ENCODE measurements around the gene PYCARD.
"Not testable (repeated sequence)": the region's sequence is repeated elsewhere in the genome, so short reads cannot be mapped to it uniquely, and the experiment has no call there.

PYCARD gene

GRCh38 chr16:31190818-31191444 lies 11.6 kb downstream of the PYCARD start:
- no peak for DNase-seq (ENCODE audit: low read depth in 2 of 2)

- DNase-seq (ENCODE audit: low read depth in 2 of 2) = no peak
These were observed 12.5 kb downstream of the PYCARD start for GRCh38 chr16:31190061-31190460.

GRCh38 chr16:31189412-31189778 lies 13.2 kb downstream of the PYCARD start:
- no peak for DNase-seq (ENCODE audit: low read depth in 2 of 2)

GRCh38 chr16:31188450-31189411 lies 13.8 kb downstream of the PYCARD start:
- DNase-seq (ENCODE audit: low read depth in 2 of 2) = no peak

GRCh38 chr16:31187808-31188189 lies 14.8 kb downstream of the PYCARD start:
- no peak for DNase-seq (ENCODE audit: low read depth in 2 of 2)

- DNase-seq (ENCODE audit: low read depth in 2 of 2) = no peak
These were observed 15.4 kb downstream of the PYCARD start for GRCh38 chr16:31186930-31187807.

GRCh38 chr16:31186176-31186575 lies 16.4 kb downstream of the PYCARD start:
- DNase-seq (ENCODE audit: low read depth in 2 of 2) = no peak

GRCh38 chr16:31185339-31185738 lies 17.2 kb downstream of the PYCARD start:
- DNase-seq (ENCODE audit: low read depth in 2 of 2) = no peak

GRCh38 chr16:31184888-31185287 lies 17.7 kb downstream of the PYCARD start:
- DNase-seq (ENCODE audit: low read depth in 2 of 2) = no peak

- no peak for DNase-seq (ENCODE audit: low read depth in 2 of 2)
These were observed 18.8 kb downstream of the PYCARD start for GRCh38 chr16:31183432-31184428.

- DNase-seq (ENCODE audit: low read depth in 2 of 2) = no peak
These were observed 20.2 kb downstream of the PYCARD start for GRCh38 chr16:31182391-31182790.

GRCh38 chr16:31181102-31181830 lies 21.3 kb downstream of the PYCARD start:
- DNase-seq (ENCODE audit: low read depth in 2 of 2) = peak in 1 of 2 experiments; percentile 46

- peak; percentile 85 to 86 for DNase-seq (ENCODE audit: low read depth in 2 of 2)
These were observed 22.7 kb downstream of the PYCARD start, which contains the start of gene FUS for GRCh38 chr16:31179747-31180459. Gene FUS, plus strand, starts transcription at chr16:31180139. Its CDS starts 76 bp downstream, at chr16:31180215.

GRCh38 chr16:31179219-31179746 lies 23.3 kb downstream of the PYCARD start:
- no peak for DNase-seq (ENCODE audit: low read depth in 2 of 2)

- DNase-seq (ENCODE audit: low read depth in 2 of 2) = peak in 1 of 2 experiments; percentile 39
These were observed 25.4 kb downstream of the PYCARD start for GRCh38 chr16:31177136-31177535.

GRCh38 chr16:31170048-31170447 lies 32.5 kb downstream of the PYCARD start:
- not testable (repeated sequence) for DNase-seq (ENCODE audit: low read depth in 2 of 2)

- DNase-seq (ENCODE audit: low read depth in 2 of 2) = no peak
These were observed 33.7 kb downstream of the PYCARD start for GRCh38 chr16:31168848-31169247.

- no peak for DNase-seq (ENCODE audit: low read depth in 2 of 2)
These were observed 35.2 kb downstream of the PYCARD start for GRCh38 chr16:31167315-31167714.

GRCh38 chr16:31157136-31157535 lies 45.4 kb downstream of the PYCARD start:
- no peak for DNase-seq (ENCODE audit: low read depth in 2 of 2)

Data from stimulated activated CD4-positive, alpha-beta T cell treated with anti-CD3 and anti-CD28 coated beads, Interleukin-12 subunit alpha, Interleukin-12 subunit beta, amount 100 ng/mL, for 24 hours (primary cell).